ENCODE data around the gene FSTL4. TPM values are rescaled to one million over a fixed set of nuclear protein-coding genes. Genes with fewer than 3 reads are reported as not detected.

Gene FSTL4
- polyA plus RNA-seq, 1 donor from 2014 or later, result 0.57 TPM

DNA sequence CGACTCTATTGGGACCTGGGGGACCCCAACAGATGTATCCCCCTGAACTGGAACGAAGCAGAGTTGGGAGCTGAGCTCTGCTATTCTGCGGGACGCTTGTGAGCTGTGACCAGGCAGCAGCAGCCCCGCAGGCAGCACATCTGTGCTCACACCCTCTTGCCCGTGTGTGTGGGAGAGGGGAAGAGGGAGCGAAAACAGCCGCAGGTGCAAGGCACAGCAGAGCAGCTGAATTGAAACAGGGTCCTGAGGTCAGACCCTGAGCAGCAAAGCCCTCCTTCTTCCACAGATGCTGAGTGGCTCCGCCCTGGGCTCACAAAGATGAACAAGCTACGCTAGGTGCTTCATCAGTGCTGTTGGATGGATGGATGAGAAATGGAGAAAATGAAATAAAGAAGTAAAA, 361.8 kb downstream of the FSTL4 start:
- Histone ChIP-seq H3K9me3 (ENCODE audit: low read length) (no peaks in the 10 kb centered on the region), H3K27me3 (ENCODE audit: insufficient read depth, low read depth, low read length) (no peaks in the 10 kb centered on the region), H3K4me3 (ENCODE audit: low read length) (no peak overlapping the region), H3K4me2 (ENCODE audit: low read length) (no peak overlapping the region), H3K27ac (ENCODE audit: low read length) (no peak overlapping the region), H3F3A (ENCODE audit: insufficient read depth, low read length, poor library complexity, severe bottlenecking) (no peaks in the 10 kb centered on the region), H4K20me1 (ENCODE audit: insufficient read depth) (no peaks in the 10 kb centered on the region), H3K79me2 (replicated peaks; ENCODE audit: insufficient read depth, low read length) (no peaks in the 10 kb centered on the region), H3K9ac (ENCODE audit: low read length) (no peak overlapping the region), H3K36me3 (ENCODE audit: insufficient read depth, low read length) (no peaks in the 10 kb centered on the region), H2AFZ (ENCODE audit: low read depth, low read length) (no peak overlapping the region), H3K9me2 (ENCODE audit: insufficient read depth, low read length) (no peaks in the 10 kb centered on the region)
- TF ChIP-seq SMC3 (conservative IDR thresholded peaks at IDR 0.05; ENCODE audit: poor library complexity) (no peak), MXI1 (conservative IDR thresholded peaks at IDR 0.05; ENCODE audit: poor library complexity, severe bottlenecking) (no peak), EP300 (conservative IDR thresholded peaks at IDR 0.05; ENCODE audit: poor library complexity, severe bottlenecking) (no peak), RAD21 (conservative IDR thresholded peaks at IDR 0.05) (no peak), POLR2AphosphoS5 (IDR thresholded peaks at IDR 0.05) (no peak), EZH2 (IDR thresholded peaks at IDR 0.05; ENCODE audit: borderline replicate concordance, insufficient read depth, low read length, poor library complexity, severe bottlenecking) (no peak), TAF1 (IDR thresholded peaks at IDR 0.05; ENCODE audit: low read depth) (no peak)
- TF ChIP-seq, protein P1, sequence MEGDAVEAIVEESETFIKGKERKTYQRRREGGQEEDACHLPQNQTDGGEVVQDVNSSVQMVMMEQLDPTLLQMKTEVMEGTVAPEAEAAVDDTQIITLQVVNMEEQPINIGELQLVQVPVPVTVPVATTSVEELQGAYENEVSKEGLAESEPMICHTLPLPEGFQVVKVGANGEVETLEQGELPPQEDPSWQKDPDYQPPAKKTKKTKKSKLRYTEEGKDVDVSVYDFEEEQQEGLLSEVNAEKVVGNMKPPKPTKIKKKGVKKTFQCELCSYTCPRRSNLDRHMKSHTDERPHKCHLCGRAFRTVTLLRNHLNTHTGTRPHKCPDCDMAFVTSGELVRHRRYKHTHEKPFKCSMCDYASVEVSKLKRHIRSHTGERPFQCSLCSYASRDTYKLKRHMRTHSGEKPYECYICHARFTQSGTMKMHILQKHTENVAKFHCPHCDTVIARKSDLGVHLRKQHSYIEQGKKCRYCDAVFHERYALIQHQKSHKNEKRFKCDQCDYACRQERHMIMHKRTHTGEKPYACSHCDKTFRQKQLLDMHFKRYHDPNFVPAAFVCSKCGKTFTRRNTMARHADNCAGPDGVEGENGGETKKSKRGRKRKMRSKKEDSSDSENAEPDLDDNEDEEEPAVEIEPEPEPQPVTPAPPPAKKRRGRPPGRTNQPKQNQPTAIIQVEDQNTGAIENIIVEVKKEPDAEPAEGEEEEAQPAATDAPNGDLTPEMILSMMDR (IDR thresholded peaks at IDR 0.05; ENCODE audit: poor library complexity, severe bottlenecking), result no peak
- TF ChIP-seq, protein P2, sequence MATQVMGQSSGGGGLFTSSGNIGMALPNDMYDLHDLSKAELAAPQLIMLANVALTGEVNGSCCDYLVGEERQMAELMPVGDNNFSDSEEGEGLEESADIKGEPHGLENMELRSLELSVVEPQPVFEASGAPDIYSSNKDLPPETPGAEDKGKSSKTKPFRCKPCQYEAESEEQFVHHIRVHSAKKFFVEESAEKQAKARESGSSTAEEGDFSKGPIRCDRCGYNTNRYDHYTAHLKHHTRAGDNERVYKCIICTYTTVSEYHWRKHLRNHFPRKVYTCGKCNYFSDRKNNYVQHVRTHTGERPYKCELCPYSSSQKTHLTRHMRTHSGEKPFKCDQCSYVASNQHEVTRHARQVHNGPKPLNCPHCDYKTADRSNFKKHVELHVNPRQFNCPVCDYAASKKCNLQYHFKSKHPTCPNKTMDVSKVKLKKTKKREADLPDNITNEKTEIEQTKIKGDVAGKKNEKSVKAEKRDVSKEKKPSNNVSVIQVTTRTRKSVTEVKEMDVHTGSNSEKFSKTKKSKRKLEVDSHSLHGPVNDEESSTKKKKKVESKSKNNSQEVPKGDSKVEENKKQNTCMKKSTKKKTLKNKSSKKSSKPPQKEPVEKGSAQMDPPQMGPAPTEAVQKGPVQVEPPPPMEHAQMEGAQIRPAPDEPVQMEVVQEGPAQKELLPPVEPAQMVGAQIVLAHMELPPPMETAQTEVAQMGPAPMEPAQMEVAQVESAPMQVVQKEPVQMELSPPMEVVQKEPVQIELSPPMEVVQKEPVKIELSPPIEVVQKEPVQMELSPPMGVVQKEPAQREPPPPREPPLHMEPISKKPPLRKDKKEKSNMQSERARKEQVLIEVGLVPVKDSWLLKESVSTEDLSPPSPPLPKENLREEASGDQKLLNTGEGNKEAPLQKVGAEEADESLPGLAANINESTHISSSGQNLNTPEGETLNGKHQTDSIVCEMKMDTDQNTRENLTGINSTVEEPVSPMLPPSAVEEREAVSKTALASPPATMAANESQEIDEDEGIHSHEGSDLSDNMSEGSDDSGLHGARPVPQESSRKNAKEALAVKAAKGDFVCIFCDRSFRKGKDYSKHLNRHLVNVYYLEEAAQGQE (IDR thresholded peaks at IDR 0.05; ENCODE audit: borderline replicate concordance), result no peak

DNA sequence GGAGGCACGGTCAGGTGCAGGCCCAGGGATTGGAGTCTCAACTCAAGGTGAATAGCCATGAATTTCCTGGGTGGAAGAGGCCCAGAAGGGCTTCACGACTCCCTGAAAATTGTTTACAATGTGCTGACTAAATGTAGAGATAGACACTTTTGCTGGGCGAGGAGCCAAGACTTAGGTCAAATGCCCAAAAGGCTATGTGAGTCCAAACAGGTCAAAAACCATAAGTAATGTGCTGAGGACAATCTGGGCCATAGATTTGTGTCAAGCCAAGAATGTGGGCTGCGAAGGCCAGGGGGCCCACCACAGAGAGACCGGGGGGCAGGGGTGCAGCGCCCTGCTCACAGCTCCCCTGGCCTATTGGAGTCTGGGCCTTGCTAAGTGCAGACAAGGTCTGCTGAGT, 362.7 kb downstream of the FSTL4 start:
- Histone ChIP-seq H3K9ac (ENCODE audit: low read length) (no peak overlapping the region), H3K4me2 (ENCODE audit: low read length) (no peak overlapping the region), H3F3A (ENCODE audit: insufficient read depth, low read length, poor library complexity, severe bottlenecking) (no peaks in the 10 kb centered on the region), H3K4me3 (ENCODE audit: low read length) (no peak overlapping the region), H3K27me3 (ENCODE audit: insufficient read depth, low read depth, low read length) (no peaks in the 10 kb centered on the region), H3K79me2 (replicated peaks; ENCODE audit: insufficient read depth, low read length) (no peaks in the 10 kb centered on the region), H3K9me3 (ENCODE audit: low read length) (no peaks in the 10 kb centered on the region), H3K27ac (ENCODE audit: low read length) (no peak overlapping the region), H3K36me3 (ENCODE audit: insufficient read depth, low read length) (no peaks in the 10 kb centered on the region), H2AFZ (ENCODE audit: low read depth, low read length) (no peak overlapping the region), H4K20me1 (ENCODE audit: insufficient read depth) (no peaks in the 10 kb centered on the region), H3K9me2 (ENCODE audit: insufficient read depth, low read length) (no peaks in the 10 kb centered on the region)
- no peak for TF ChIP-seq POLR2AphosphoS5 (IDR thresholded peaks at IDR 0.05)
- TF ChIP-seq MXI1 (conservative IDR thresholded peaks at IDR 0.05; ENCODE audit: poor library complexity, severe bottlenecking), result no peak
- no peak for TF ChIP-seq EZH2 (IDR thresholded peaks at IDR 0.05; ENCODE audit: borderline replicate concordance, insufficient read depth, low read length, poor library complexity, severe bottlenecking)
- no peak for TF ChIP-seq RAD21 (conservative IDR thresholded peaks at IDR 0.05)
- TF ChIP-seq, protein P2 (IDR thresholded peaks at IDR 0.05; ENCODE audit: borderline replicate concordance), result no peak
- TF ChIP-seq SMC3 (conservative IDR thresholded peaks at IDR 0.05; ENCODE audit: poor library complexity), result no peak
- TF ChIP-seq EP300 (conservative IDR thresholded peaks at IDR 0.05; ENCODE audit: poor library complexity, severe bottlenecking), result no peak
- no peak for TF ChIP-seq TAF1 (IDR thresholded peaks at IDR 0.05; ENCODE audit: low read depth)

Data from neural cell (in vitro differentiated cells).